NAMALWA (cell line): ENCODE data around the gene LRRIQ1.

Experiments
- DNase-seq: peaks from one replicate; pipeline ENCODE4 v3.0.0-alpha.2; 2015; ENCODE audit warnings: low spot score

LRRIQ1 gene

DNA sequence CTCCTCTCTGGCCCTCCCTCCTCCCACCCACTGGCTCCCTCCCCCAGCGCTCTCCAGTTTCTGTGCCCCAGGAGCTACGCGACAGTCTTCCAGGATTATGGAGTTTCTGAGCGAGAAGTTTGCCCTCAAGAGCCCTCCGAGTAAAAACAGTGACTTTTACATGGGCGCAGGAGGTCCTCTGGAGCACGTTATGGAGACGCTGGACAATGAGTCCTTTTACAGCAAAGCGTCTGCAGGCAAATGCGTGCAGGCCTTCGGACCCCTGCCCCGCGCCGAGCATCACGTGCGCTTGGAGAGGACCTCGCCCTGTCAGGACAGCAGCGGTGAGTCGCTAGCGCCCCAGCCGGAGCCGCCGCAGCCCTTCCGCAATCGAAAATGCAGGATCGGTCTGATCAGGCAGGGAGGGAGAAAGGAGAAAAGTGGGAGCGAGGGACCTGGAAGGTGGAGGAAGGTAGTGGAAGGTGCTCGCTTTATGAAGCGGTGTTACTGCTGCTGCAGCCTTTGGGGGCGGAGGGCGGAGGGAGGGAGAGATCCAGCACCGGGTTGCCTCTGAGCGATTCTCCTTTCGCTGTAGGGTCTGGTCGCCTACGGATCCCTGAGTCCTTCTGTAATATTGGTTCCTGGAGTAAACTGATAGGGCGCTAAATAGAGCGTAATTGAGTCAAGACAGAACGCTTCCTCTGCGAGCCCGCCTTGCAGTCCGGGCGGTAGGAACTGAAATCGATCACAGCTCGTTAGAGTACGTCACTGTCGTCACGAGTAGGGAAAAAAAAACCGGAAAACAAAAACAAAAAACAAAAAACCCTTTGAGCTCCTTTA lies 244.2 kb downstream of the LRRIQ1 start, which contains the start of gene ALX1:
TSS of gene ALX1 (plus strand) at position 56 of the 819 bp plus-strand sequence. CDS start at position 98, 42 bp downstream.
- DNase-seq = no peak

DNA sequence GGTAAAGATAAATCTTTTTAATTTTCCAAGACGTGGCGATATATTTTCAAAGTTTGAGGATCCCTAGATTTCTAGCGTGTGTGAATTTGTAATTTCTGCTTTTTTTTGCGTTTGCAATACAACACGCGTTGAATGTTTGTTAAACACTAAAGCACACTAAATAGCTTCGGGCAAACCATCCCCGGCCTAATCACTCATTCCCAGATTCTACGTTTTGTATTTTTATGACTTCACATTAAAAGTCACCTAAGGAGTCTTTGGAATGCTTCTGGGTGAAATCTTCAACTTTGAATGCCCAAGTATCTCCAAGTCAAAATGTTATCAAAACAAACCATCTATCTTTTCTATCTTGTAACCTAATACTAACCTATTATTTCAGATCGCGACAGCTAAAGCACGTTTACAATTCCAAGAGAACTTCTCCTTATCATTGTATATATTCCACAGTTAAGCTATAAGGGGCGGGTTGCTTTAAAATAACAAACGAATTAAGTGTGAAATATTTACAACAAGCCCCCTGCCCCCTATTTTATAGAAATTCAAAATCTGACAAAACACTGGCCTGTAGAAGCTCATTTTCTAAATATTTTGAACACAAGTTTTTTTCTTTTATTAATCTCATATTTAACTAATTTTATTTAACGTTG lies 245.0 kb downstream of the LRRIQ1 start:
- DNase-seq = no peak

DNA sequence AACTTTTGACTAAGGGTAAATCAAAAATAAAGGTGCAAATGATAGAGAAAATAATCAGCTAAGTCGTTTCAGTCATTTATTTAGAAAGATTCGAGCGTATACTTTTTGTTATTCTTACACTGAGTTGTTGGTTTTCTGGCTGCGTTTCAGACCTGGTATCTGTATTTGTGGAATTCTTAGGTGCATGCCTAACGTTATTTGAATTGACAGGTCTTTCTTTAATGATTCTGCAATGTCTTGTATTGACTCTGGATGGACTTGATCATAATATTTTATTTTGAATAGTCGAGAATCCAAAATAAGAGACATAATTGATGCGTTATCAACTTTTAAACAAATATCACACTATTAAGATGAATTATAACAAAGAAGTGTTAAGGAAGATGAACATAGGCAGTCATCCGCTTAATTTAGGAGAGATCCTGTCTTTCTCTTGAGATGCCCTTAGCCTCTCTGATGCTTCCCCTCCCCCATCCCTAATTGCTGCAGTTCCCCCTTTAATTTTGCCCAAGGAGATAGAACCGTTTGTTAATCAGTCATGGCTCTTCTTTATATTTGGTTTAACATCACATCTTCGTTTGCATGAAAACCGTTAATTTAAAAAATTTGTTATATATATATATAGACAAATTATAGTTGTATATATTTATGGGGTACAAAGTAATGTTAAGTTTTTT lies 245.6 kb downstream of the LRRIQ1 start:
- DNase-seq = no peak

DNA sequence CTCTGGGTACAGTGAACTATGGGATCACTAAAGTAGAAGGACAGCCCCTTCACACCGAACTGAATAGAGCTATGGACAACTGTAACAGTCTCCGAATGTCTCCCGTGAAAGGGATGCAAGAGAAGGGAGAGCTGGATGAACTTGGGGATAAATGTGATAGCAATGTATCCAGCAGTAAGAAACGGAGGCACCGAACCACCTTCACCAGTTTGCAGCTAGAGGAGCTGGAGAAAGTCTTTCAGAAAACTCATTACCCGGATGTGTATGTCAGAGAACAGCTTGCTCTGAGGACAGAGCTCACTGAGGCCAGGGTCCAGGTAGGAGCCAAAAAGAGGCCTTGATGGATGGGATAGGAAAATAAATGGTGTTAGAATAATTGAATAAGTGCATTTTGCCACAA lies 247.4 kb downstream of the LRRIQ1 start:
- DNase-seq = no peak
